Measurements from ENCODE around the gene ESRP2.

Gene ESRP2

DNA sequence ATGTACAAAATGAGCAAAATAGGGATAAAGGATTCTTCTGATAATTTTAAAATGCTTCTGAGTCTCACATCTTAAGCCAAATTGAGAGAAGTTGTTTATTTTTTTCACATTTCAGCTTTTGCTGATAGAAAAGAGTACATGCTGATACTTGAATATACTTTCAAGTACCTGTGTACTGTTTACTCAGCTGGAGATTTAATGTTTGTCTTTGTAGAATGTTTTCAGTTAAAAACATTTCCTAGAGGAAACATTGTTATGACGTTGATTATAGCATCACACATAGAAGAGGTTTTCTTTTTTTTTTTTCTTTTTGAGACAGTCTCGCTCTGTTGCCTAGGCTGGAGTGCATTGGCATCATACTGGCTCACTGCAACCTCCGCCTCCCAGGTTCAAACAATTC lies 19.7 kb downstream of the ESRP2 start:
- no peak for FAIRE-seq
- TF ChIP-seq, protein P1, sequence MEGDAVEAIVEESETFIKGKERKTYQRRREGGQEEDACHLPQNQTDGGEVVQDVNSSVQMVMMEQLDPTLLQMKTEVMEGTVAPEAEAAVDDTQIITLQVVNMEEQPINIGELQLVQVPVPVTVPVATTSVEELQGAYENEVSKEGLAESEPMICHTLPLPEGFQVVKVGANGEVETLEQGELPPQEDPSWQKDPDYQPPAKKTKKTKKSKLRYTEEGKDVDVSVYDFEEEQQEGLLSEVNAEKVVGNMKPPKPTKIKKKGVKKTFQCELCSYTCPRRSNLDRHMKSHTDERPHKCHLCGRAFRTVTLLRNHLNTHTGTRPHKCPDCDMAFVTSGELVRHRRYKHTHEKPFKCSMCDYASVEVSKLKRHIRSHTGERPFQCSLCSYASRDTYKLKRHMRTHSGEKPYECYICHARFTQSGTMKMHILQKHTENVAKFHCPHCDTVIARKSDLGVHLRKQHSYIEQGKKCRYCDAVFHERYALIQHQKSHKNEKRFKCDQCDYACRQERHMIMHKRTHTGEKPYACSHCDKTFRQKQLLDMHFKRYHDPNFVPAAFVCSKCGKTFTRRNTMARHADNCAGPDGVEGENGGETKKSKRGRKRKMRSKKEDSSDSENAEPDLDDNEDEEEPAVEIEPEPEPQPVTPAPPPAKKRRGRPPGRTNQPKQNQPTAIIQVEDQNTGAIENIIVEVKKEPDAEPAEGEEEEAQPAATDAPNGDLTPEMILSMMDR (IDR thresholded peaks at IDR 0.05; ENCODE audit: insufficient read depth, missing control alignments), result no peak
- no peak for DNase-seq (ENCODE audit: insufficient read length, low spot score)

DNA sequence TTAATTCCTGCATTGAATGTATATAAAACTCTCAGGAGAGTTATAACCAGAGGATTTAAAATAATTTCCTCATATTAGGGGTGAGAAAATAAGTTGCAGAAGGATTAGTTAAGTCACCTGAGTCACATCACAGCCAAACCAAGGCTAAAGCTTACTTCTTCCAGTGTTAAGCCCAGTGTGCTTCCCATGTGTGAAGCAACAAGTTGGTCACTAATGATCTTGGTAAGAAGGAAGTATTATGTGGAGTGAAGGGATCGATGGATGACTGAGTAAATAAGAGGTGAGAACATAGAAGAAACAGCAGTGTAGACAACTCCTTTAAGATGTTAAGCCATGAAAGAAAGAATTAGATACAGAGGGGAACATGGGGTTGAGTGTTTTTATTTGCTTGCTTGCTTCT lies 20.6 kb downstream of the ESRP2 start:
- no peak for FAIRE-seq
- TF ChIP-seq, protein P1 (IDR thresholded peaks at IDR 0.05; ENCODE audit: insufficient read depth, missing control alignments), result no peak
- DNase-seq (ENCODE audit: insufficient read length, low spot score), result no peak

DNA sequence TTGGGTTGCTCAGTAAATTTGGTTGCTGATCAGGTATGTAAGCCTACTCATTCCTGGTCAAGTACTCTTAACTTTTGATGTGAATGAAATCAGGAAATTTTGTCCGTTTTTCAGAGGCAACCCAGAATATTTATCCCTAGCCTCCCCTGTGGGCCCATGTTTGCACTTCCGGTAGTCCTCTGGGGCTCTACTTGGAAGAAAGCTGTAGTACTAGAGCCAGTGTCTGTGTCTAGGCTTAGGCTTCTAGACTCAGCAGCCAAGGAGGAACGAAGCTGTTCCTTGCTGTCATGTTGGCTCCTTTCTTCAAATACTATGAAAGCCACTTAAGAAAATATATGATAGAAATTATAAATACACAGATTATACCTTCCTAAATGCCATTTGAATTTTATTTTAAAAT lies 21.2 kb downstream of the ESRP2 start:
- TF ChIP-seq, protein P1 (IDR thresholded peaks at IDR 0.05; ENCODE audit: insufficient read depth, missing control alignments), result no peak
- no peak for FAIRE-seq
- no peak for DNase-seq (ENCODE audit: insufficient read length, low spot score)

DNA sequence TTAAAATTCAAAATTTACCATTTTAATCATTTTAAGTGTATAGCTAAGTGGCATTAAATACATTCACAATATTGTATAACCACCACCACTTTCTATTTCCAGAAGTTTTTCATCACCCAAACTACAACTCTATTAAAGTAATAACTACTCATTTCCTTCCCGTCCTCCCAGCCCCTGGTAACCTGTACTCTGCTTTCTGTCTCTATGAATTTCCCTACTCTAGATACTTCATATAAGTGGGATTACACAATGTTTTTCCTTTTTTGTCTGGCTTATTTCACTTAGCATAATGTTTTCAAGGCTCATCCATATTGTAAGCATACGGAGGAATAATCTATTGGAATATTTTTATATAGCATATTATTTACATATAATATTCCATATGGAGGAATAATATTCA lies 29.7 kb downstream of the ESRP2 start:
- TF ChIP-seq, protein P1 (IDR thresholded peaks at IDR 0.05; ENCODE audit: insufficient read depth, missing control alignments), result no peak
- DNase-seq (ENCODE audit: insufficient read length, low spot score), result no peak
- no peak for FAIRE-seq

DNA sequence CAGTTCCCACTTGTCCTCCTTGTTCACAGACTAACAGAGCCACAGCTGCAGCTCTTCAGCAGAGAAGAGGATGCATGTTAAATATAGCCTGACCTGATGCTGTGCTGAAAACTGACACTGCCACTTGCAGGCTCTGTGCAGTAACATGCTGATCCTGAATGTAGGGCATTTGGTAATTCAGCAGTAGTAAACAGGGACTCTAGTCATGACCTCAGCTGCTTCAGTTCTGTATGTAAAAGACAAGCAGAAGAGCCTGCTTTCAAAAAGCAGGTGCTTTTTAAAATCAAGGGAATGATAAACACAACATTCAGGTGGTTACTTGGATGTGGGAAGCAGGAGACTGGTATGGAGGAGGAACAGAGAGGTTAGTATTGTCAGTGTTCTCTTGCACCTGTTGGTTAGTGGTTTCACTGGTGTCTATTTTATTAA lies 33.8 kb downstream of the ESRP2 start:
- DNase-seq (ENCODE audit: insufficient read length, low spot score), result no peak
- FAIRE-seq, result no peak
- TF ChIP-seq, protein P1 (IDR thresholded peaks at IDR 0.05; ENCODE audit: insufficient read depth, missing control alignments), result no peak

DNA sequence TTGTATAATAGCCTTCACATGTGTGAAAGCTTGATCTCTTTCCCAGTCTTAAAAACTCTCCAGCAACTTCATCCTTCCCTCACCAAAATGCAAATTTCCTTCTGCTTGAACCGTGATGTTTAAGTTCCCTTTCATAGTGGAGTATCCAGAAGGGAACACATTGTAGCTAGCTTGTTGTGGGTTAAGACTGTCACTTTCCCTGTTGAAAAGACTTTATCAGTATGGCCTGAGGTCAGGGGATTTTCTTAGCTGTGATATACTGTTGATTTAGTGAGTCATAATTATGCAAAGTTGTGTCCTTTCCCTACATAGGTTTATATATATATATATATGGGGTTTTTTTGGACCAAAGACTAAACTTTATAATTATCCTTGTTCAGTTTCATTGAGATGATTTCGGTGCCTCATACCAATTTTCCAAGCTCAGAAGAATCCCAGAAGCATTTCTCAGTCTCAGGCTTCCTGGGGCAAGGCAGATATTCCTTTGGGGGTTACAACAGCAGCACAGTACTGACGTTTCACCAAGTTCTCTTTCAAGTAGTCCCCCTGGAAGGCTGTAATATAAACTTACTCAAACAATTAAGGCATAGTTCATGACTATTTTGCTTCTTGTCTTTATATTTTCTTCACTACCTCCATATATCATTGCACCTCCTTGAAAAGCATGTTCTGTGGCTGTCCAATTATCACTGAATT lies 35.7 kb downstream of the ESRP2 start:
- FAIRE-seq (no peak), DNase-seq (ENCODE audit: insufficient read length, low spot score) (no peak)
- TF ChIP-seq, protein P1 (IDR thresholded peaks at IDR 0.05; ENCODE audit: insufficient read depth, missing control alignments), result no peak

DNA sequence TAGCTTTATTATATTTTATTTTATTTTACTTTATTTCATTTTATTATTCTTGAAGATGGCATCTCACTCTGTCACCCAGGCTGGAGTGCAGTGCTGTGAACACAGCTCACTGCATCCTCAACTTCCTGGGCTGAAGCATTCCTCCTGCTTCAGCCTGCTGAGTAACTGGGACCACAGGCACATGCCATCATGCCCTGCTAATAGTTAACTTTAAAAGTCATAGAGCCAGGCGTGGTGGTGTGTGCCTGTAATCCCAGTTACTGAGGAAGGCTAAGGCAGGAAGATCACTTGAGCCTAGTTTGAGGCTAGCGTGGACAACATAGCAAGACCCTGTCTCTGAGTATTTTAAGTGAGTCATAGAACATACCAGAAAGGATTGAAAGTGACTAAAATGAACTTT lies 38.7 kb downstream of the ESRP2 start:
- DNase-seq (ENCODE audit: insufficient read length, low spot score), result no peak
- TF ChIP-seq, protein P1 (IDR thresholded peaks at IDR 0.05; ENCODE audit: insufficient read depth, missing control alignments), result no peak
- FAIRE-seq, result no peak

Measured in D721Med (cell line).